H9 (cell line): ENCODE measurements around the gene TIFAB. TPM values are rescaled to one million over a fixed set of nuclear protein-coding genes. Genes with fewer than 3 reads are reported as not detected.

Experiments used
- DNase-seq: peaks from one replicate; pipeline ENCODE4 v3.0.0-alpha.2; 2017
- H2AFZ ChIP-seq: one replicate; pipeline ENCODE4 v1.6.1; 2013; ENCODE audit warnings: mild to moderate bottlenecking, low read length, control low read depth, moderate library complexity
- H2AK5ac ChIP-seq: 2 replicates; pipeline ENCODE4 v1.6.1; 2013; ENCODE audit warnings: low read length, control low read depth, mixed read lengths; ENCODE audit not compliant: insufficient read length
- H2BK120ac ChIP-seq: one replicate; pipeline ENCODE4 v1.6.1; 2013; ENCODE audit warnings: low read depth, mild to moderate bottlenecking, low read length, control low read depth, inconsistent platforms; ENCODE audit not compliant: poor library complexity, severe bottlenecking
- H2BK12ac ChIP-seq: 2 replicates; pipeline ENCODE4 v1.6.1; 2013; ENCODE audit warnings: low read length, control low read depth, mixed read lengths, low read depth; ENCODE audit not compliant: insufficient read length
- H2BK15ac ChIP-seq: 2 replicates; pipeline ENCODE4 v1.6.1; 2013; ENCODE audit warnings: low read depth, low read length, control low read depth
- H2BK20ac ChIP-seq: one replicate; pipeline ENCODE4 v1.6.1; 2013; ENCODE audit warnings: low read depth, mild to moderate bottlenecking, low read length, control low read depth, inconsistent platforms; ENCODE audit not compliant: poor library complexity, severe bottlenecking
- H2BK5ac ChIP-seq: 2 replicates; pipeline ENCODE4 v1.6.1; 2013; ENCODE audit warnings: low read length, control low read depth, mixed read lengths; ENCODE audit not compliant: insufficient read length
- H3K14ac ChIP-seq: 2 replicates; pipeline ENCODE4 v1.6.1; 2013; ENCODE audit warnings: low read length, control low read depth; ENCODE audit not compliant: insufficient read depth
- H3K18ac ChIP-seq: 2 replicates; pipeline ENCODE4 v1.6.1; 2013; ENCODE audit warnings: low read depth, mild to moderate bottlenecking, mixed read lengths, low read length, control low read depth; ENCODE audit not compliant: insufficient read length
- H3K23ac ChIP-seq: 2 replicates; pipeline ENCODE4 v1.6.1; 2013; ENCODE audit warnings: low read length, control low read depth, mixed read lengths, low read depth; ENCODE audit not compliant: insufficient read length
- H3K23me2 ChIP-seq: 2 replicates; pipeline ENCODE4 v1.6.1; 2013; ENCODE audit warnings: low read depth, mild to moderate bottlenecking, mixed read lengths, low read length, control low read depth; ENCODE audit not compliant: insufficient read length, poor library complexity, severe bottlenecking
- H3K27ac ChIP-seq: 2 replicates; pipeline ENCODE4 v1.5.1; 2013; ENCODE audit warnings: low read length, control low read depth, mixed read lengths, low read depth; ENCODE audit not compliant: insufficient read length
- H3K27me3 ChIP-seq: 2 replicates; pipeline ENCODE4 v1.6.1; 2013; ENCODE audit warnings: low read length, control low read depth, inconsistent platforms; ENCODE audit not compliant: insufficient read depth
- H3K4ac ChIP-seq: 2 replicates; pipeline ENCODE4 v1.6.1; 2013; ENCODE audit warnings: low read depth, mild to moderate bottlenecking, control low read depth, inconsistent platforms, low read length, moderate library complexity
- H3K4me1 ChIP-seq: 2 replicates; pipeline ENCODE4 v1.6.1; 2013; ENCODE audit warnings: low read length, control low read depth, inconsistent platforms; ENCODE audit not compliant: insufficient read depth
- H3K4me2 ChIP-seq: 2 replicates; pipeline ENCODE4 v1.6.1; 2013; ENCODE audit warnings: low read length, control low read depth, mixed read lengths; ENCODE audit not compliant: insufficient read length, insufficient read depth
- H3K56ac ChIP-seq: 2 replicates; pipeline ENCODE4 v1.6.1; 2013; ENCODE audit warnings: low read depth, mild to moderate bottlenecking, mixed read lengths, low read length, control low read depth; ENCODE audit not compliant: insufficient read length
- H3K79me1 ChIP-seq: 2 replicates; pipeline ENCODE4 v1.6.1; 2013; ENCODE audit warnings: low read depth, mild to moderate bottlenecking, moderate library complexity, low read length, control low read depth, inconsistent platforms; ENCODE audit not compliant: insufficient read depth, poor library complexity, severe bottlenecking
- H3K79me2 ChIP-seq: 2 replicates; pipeline ENCODE4 v1.6.1; 2013; ENCODE audit warnings: low read length, control low read depth, inconsistent platforms; ENCODE audit not compliant: insufficient read depth
- H3K9ac ChIP-seq: 2 replicates; pipeline ENCODE4 v1.6.1; 2013; ENCODE audit warnings: low read length, control low read depth, mixed read lengths; ENCODE audit not compliant: insufficient read length; ENCODE audit errors: extremely low read depth
- H3K9me3 ChIP-seq: one replicate; pipeline ENCODE4 v1.6.1; 2013; ENCODE audit warnings: low read depth, low read length, inconsistent platforms; ENCODE audit not compliant: control insufficient read depth
- H3T11ph ChIP-seq: one replicate; pipeline ENCODE4 v1.6.1; 2013; ENCODE audit warnings: mild to moderate bottlenecking, low read length, control low read depth, inconsistent platforms
- H4K20me1 ChIP-seq: one replicate; pipeline ENCODE4 v1.6.1; 2013; ENCODE audit not compliant: control insufficient read depth, insufficient read length, insufficient read depth
- H4K5ac ChIP-seq: 2 replicates; pipeline ENCODE4 v1.6.1; 2013; ENCODE audit warnings: low read depth, mild to moderate bottlenecking, mixed read lengths, low read length, control low read depth; ENCODE audit not compliant: insufficient read length
- H4K8ac ChIP-seq: replicated peaks from 2 replicates; pipeline ENCODE4 v1.6.1; 2013; ENCODE audit warnings: low read length, control low read depth, mixed read lengths, low read depth; ENCODE audit not compliant: insufficient read length
- H4K91ac ChIP-seq: 2 replicates; pipeline ENCODE4 v1.6.1; 2013; ENCODE audit warnings: low read depth, mild to moderate bottlenecking, moderate library complexity, mixed read lengths, low read length, control low read depth; ENCODE audit not compliant: insufficient read length
- H3K27ac Mint-ChIP-seq, 3 experiments: 2 replicates in 2 of 3; 3 replicates in 1 of 3; pipeline ENCODE4 v1.8.0; 2020 to 2021; ENCODE audit warnings: mixed read lengths in 3 of 3, mild to moderate bottlenecking in 1 of 3, moderate library complexity in 1 of 3
- H3K27me3 Mint-ChIP-seq: 2 replicates; pipeline ENCODE4 v1.8.0; 2021; ENCODE audit warnings: low read depth, mild to moderate bottlenecking, moderate library complexity, mixed read lengths
- H3K36me3 Mint-ChIP-seq, 3 experiments: 2 replicates in 2 of 3; 3 replicates in 1 of 3; pipeline ENCODE4 v1.8.0; 2020 to 2021; ENCODE audit warnings: low read depth in 3 of 3, mixed read lengths in 3 of 3; ENCODE audit not compliant: insufficient read depth in 1 of 3
- H3K4me1 Mint-ChIP-seq, 2 experiments: 2 replicates each; pipeline ENCODE4 v1.8.0; 2020; ENCODE audit warnings: mixed read lengths in 2 of 2
- H3K4me3 Mint-ChIP-seq, 2 experiments: 2 replicates in 1 of 2; 3 replicates in 1 of 2; pipeline ENCODE4 v1.8.0; 2020 to 2021; ENCODE audit warnings: mild to moderate bottlenecking in 2 of 2, mixed read lengths in 2 of 2, moderate library complexity in 1 of 2
- H3K9me3 Mint-ChIP-seq, 2 experiments: 2 replicates in 1 of 2; 3 replicates in 1 of 2; pipeline ENCODE4 v1.8.0; 2020; ENCODE audit warnings: mild to moderate bottlenecking in 2 of 2, mixed read lengths in 2 of 2, moderate library complexity in 1 of 2
- CTCF ChIP-seq: fragments of 200-600 bp; sonication (generic); conservative IDR thresholded peaks from 3 replicates; pipeline ENCODE4 v1.8.0; 2021; ENCODE audit warnings: antibody characterized with exemption, mild to moderate bottlenecking
- WGBS: extraction: QIAGEN DNeasy Blood & Tissue Kit; methylation state at CpG from one replicate; pipeline ENCODE4 v1.1.7; 2013; ENCODE audit warnings: missing lambda C conversion rate, low lambda C conversion rate, mixed read lengths; ENCODE audit not compliant: insufficient read length; ENCODE audit errors: extremely low coverage; 5-methylcytosine and 5-hydroxymethylcytosine counted together
- total RNA-seq: library from RNA; stranded (reverse); gene quantifications from 2 replicates; pipeline ENCODE4 v1.2.1, GENCODE V29; 2021

Gene TIFAB
- total RNA-seq, 1 experiment from 2014 or later: not detected

GRCh38 chr5:135430135-135430437, 22.1 kb downstream of the TIFAB start:
- no peak overlapping the region for H2BK15ac ChIP-seq
- DNase-seq: peak; percentile 15
- no peak overlapping the region for H3K4ac ChIP-seq
- no peak overlapping the region for H4K91ac ChIP-seq
- Mint-ChIP-seq H3K27ac (no peak overlapping the region), H3K36me3 (peaks cover 2 to 11% (median 5%) of the 10 kb centered on the region in 3 experiments; a peak in 4 of 7 replicates), H3K4me3 (no peak overlapping the region), H3K9me3 (peaks cover 10 to 14% of the 10 kb centered on the region in 2 experiments), H3K27me3 (peaks cover 30% of the 10 kb centered on the region), H3K4me1 (peaks cover 0 to 8% of the 10 kb centered on the region in 2 experiments; a peak in 2 of 4 replicates)
- H3K4me1 ChIP-seq: no peaks in the 10 kb centered on the region
- no peak overlapping the region for H3K14ac ChIP-seq
- H2BK5ac ChIP-seq: no peak overlapping the region
- H3K79me1 ChIP-seq: no peaks in the 10 kb centered on the region
- H3K79me2 ChIP-seq: no peaks in the 10 kb centered on the region
- no peaks in the 10 kb centered on the region for H3K27me3 ChIP-seq
- H2AK5ac ChIP-seq: no peak overlapping the region
- no peak overlapping the region for H2BK12ac ChIP-seq
- H3K9me3 ChIP-seq: peaks cover 5% of the 10 kb centered on the region
- no peaks in the 10 kb centered on the region for H4K20me1 ChIP-seq
- WGBS: no CpG with 5 or more reads among the region's 7 CpGs
- H3K4me2 ChIP-seq: no peak overlapping the region
- TF ChIP-seq CTCF: no peak
- no peak overlapping the region for H3K9ac ChIP-seq
- no peak overlapping the region for H3T11ph ChIP-seq
- H3K23me2 ChIP-seq: no peaks in the 10 kb centered on the region
- no peak overlapping the region for H2AFZ ChIP-seq
- H4K8ac ChIP-seq: no peak overlapping the region
- no peak overlapping the region for H2BK20ac ChIP-seq
- H3K18ac ChIP-seq: no peak overlapping the region
- no peak overlapping the region for H4K5ac ChIP-seq
- no peak overlapping the region for H2BK120ac ChIP-seq
- no peak overlapping the region for H3K27ac ChIP-seq
- H3K56ac ChIP-seq: no peak overlapping the region
- no peak overlapping the region for H3K23ac ChIP-seq
